SU-DHL-6 (cell line): ENCODE measurements around the gene E2F7.
"Not testable (repeated sequence)": the region's sequence is repeated elsewhere in the genome, so short reads cannot be mapped to it uniquely, and the experiment has no call there.

Experiments used
- CTCF ChIP-seq: fragments of 200-600 bp; sonication (generic); IDR thresholded peaks from one replicate; pipeline ENCODE4 v1.5.1; 2017; ENCODE audit warnings: antibody characterized with exemption, mild to moderate bottlenecking, low read length, moderate library complexity; ENCODE audit not compliant: insufficient read depth, poor library complexity, severe bottlenecking
- EZH2phosphoT487 ChIP-seq: fragments of 200-600 bp; sonication (generic), shearing (Covaris generic); conservative IDR thresholded peaks from 2 replicates; pipeline ENCODE4 v1.6.1; 2018; ENCODE audit warnings: mild to moderate bottlenecking, antibody characterized with exemption, low read length, moderate library complexity, mixed read lengths

- TF ChIP-seq CTCF, EZH2phosphoT487: not testable (repeated sequence)
Observed at GRCh38 chr12:77073894-77074293, 8.5 kb upstream of the E2F7 start.
